ENCODE data around the gene BRI3.

The BRI3 gene

GRCh38 chr7:98294326-98294725, 12.8 kb downstream of the BRI3 start:
- ChIA-PET CTCF (interaction anchor here (0.6 to 4.3 kb wide), 21 partner anchors 9 to 547 kb away, joined by 3 to 57 read pairs (median 5); partner anchors contain the start of gene BAIAP2L1), POLR2A (interaction anchor here (1.0 kb wide), 1 partner anchor 8 kb away, joined by 3 read pairs; no protein-coding TSS in a partner anchor)
- no peak for DNase-seq (ENCODE audit: low read depth, low spot score)
- TF ChIP-seq CTCF (IDR thresholded peaks at IDR 0.05; ENCODE audit: insufficient read depth, low read length, missing control alignments): no peak
- H3K4me3 ChIP-seq (ENCODE audit: low read depth, low read length): no peak overlapping the region

GRCh38 chr7:98294798-98295382, 13.4 kb downstream of the BRI3 start:
- ChIA-PET CTCF (interaction anchor here (0.7 to 4.3 kb wide), 22 partner anchors 9 to 546 kb away, joined by 3 to 57 read pairs (median 5); partner anchors contain the start of gene BAIAP2L1), POLR2A (interaction anchor here (1.0 kb wide), 1 partner anchor 9 kb away, joined by 3 read pairs; no protein-coding TSS in a partner anchor)
- H3K4me3 ChIP-seq (ENCODE audit: low read depth, low read length): no peak overlapping the region
- no peak for DNase-seq (ENCODE audit: low read depth, low spot score)
- peak; percentile 80 for TF ChIP-seq CTCF (IDR thresholded peaks at IDR 0.05; ENCODE audit: insufficient read depth, low read length, missing control alignments)

GRCh38 chr7:98295467-98296192, 14.1 kb downstream of the BRI3 start:
- POLR2A ChIA-PET: interaction anchor here (0.6 to 1.0 kb wide), 2 partner anchors 10 to 100 kb away, joined by 3 read pairs; no protein-coding TSS in a partner anchor
- CTCF ChIA-PET: interaction anchor here (0.8 to 4.3 kb wide), 6 partner anchors 9 to 545 kb away, joined by 3 to 57 read pairs (median 6); partner anchors contain the start of gene BAIAP2L1
- no peak for TF ChIP-seq CTCF (IDR thresholded peaks at IDR 0.05; ENCODE audit: insufficient read depth, low read length, missing control alignments)
- no peak for DNase-seq (ENCODE audit: low read depth, low spot score)
- no peak overlapping the region for H3K4me3 ChIP-seq (ENCODE audit: low read depth, low read length)

- no peak overlapping the region for H3K4me3 ChIP-seq (ENCODE audit: low read depth, low read length)
- no peak for DNase-seq (ENCODE audit: low read depth, low spot score)
- no peak for TF ChIP-seq CTCF (IDR thresholded peaks at IDR 0.05; ENCODE audit: insufficient read depth, low read length, missing control alignments)
- ChIA-PET POLR2A (no interaction called here), CTCF (interaction anchor here (1.7 to 3.5 kb wide), 2 partner anchors 105 to 544 kb away, joined by 6 to 17 read pairs; partner anchors contain the start of gene BAIAP2L1)
Measured at GRCh38 chr7:98296833-98297232, 15.3 kb downstream of the BRI3 start.

- no peak overlapping the region for H3K4me3 ChIP-seq (ENCODE audit: low read depth, low read length)
- no peak for TF ChIP-seq CTCF (IDR thresholded peaks at IDR 0.05; ENCODE audit: insufficient read depth, low read length, missing control alignments)
- POLR2A ChIA-PET: interaction anchor here (1.1 kb wide), 1 partner anchor 103 kb away, joined by 3 read pairs; the partner anchor contains the start of gene BAIAP2L1
- no peak for DNase-seq (ENCODE audit: low read depth, low spot score)
- CTCF ChIA-PET: interaction anchor here (1.0 to 3.5 kb wide), 3 partner anchors 10 to 544 kb away, joined by 3 to 17 read pairs (median 7); partner anchors contain the start of gene BAIAP2L1
Measured at GRCh38 chr7:98297626-98298286, 16.3 kb downstream of the BRI3 start.
